Measurements from ENCODE around the gene PSMD9.

PSMD9 gene

GRCh38 chr12:121932914-121933521, 44.4 kb downstream of the PSMD9 start:
- Histone ChIP-seq H2BK12ac (ENCODE audit: low read length) (no peak overlapping the region), H3K9ac (ENCODE audit: low read length) (no peak overlapping the region), H4K8ac (ENCODE audit: low read depth, low read length) (no peak overlapping the region), H2BK5ac (ENCODE audit: low read depth, low read length, poor library complexity) (no peak overlapping the region), H3K4me1 (ENCODE audit: control insufficient read depth in 1 of 2, insufficient read depth in 2 of 2, low read length in 2 of 2) (peaks cover 6 to 12% of the 10 kb centered on the region in 2 experiments), H3K36me3 (ENCODE audit: control insufficient read depth in 1 of 2, insufficient read depth in 2 of 2, low read length in 2 of 2) (peaks cover 0 to 4% of the 10 kb centered on the region in 2 experiments), H2AFZ (ENCODE audit: insufficient read depth, low read length, poor library complexity) (no peak overlapping the region), H3K4me3 (ENCODE audit: low read depth, low read length) (no peak overlapping the region), H3K4ac (ENCODE audit: low read depth, low read length) (no peak overlapping the region), H3K27ac (ENCODE audit: low read depth, low read length) (no peak overlapping the region), H4K91ac (ENCODE audit: low read depth, low read length) (no peak overlapping the region), H3K4me2 (ENCODE audit: low read length) (no peak overlapping the region), H3K79me2 (ENCODE audit: control insufficient read depth, insufficient read depth, low read length, poor library complexity) (no peaks in the 10 kb centered on the region), H3K14ac (ENCODE audit: low read length) (no peak overlapping the region), H3K27me3 (ENCODE audit: insufficient read depth, low read length) (no peaks in the 10 kb centered on the region), H2BK120ac (ENCODE audit: insufficient read depth, low read length, poor library complexity) (no peak overlapping the region), H3K79me1 (ENCODE audit: low read length) (no peaks in the 10 kb centered on the region), H3K9me3 (ENCODE audit: insufficient read depth, low read depth, low read length) (peaks cover 4% of the 10 kb centered on the region), H4K12ac (ENCODE audit: low read depth, low read length) (no peak overlapping the region), H3K23ac (ENCODE audit: low read length) (no peak overlapping the region), H2AK5ac (ENCODE audit: low read length) (no peak overlapping the region), H3K18ac (ENCODE audit: low read length) (no peak overlapping the region)
- no peak for DNase-seq
- WGBS (ENCODE audit: extremely low coverage, insufficient coverage, insufficient read length) = no CpG with 5 or more reads among the region's 4 CpGs

- H2AK5ac ChIP-seq (ENCODE audit: low read length) = no peak overlapping the region
- peak in 1 of 2 donors; percentile 17 for DNase-seq
- H2BK12ac ChIP-seq (ENCODE audit: low read length) = peak overlapping the region; percentile 8
- peaks cover 4% of the 10 kb centered on the region for H3K9me3 ChIP-seq (ENCODE audit: insufficient read depth, low read depth, low read length)
- no peak overlapping the region for H3K9ac ChIP-seq (ENCODE audit: low read length)
- no peak overlapping the region for H4K8ac ChIP-seq (ENCODE audit: low read depth, low read length)
- no peak overlapping the region for H4K12ac ChIP-seq (ENCODE audit: low read depth, low read length)
- no peak overlapping the region for H3K4me3 ChIP-seq (ENCODE audit: low read depth, low read length)
- no peaks in the 10 kb centered on the region for H3K79me1 ChIP-seq (ENCODE audit: low read length)
- H2BK5ac ChIP-seq (ENCODE audit: low read depth, low read length, poor library complexity) = no peak overlapping the region
- no CpG with 5 or more reads among the region's 17 CpGs for WGBS (ENCODE audit: extremely low coverage, insufficient coverage, insufficient read length)
- H3K4me1 ChIP-seq (ENCODE audit: control insufficient read depth in 1 of 2, insufficient read depth in 2 of 2, low read length in 2 of 2) = peaks cover 6 to 12% of the 10 kb centered on the region in 2 experiments
- H2BK120ac ChIP-seq (ENCODE audit: insufficient read depth, low read length, poor library complexity) = no peak overlapping the region
- H3K4me2 ChIP-seq (ENCODE audit: low read length) = no peak overlapping the region
- H3K4ac ChIP-seq (ENCODE audit: low read depth, low read length) = no peak overlapping the region
- H3K14ac ChIP-seq (ENCODE audit: low read length) = no peak overlapping the region
- no peak overlapping the region for H2AFZ ChIP-seq (ENCODE audit: insufficient read depth, low read length, poor library complexity)
- H3K23ac ChIP-seq (ENCODE audit: low read length) = no peak overlapping the region
- H3K36me3 ChIP-seq (ENCODE audit: control insufficient read depth in 1 of 2, insufficient read depth in 2 of 2, low read length in 2 of 2) = peaks cover 0 to 4% of the 10 kb centered on the region in 2 experiments
- no peak overlapping the region for H3K18ac ChIP-seq (ENCODE audit: low read length)
- no peak overlapping the region for H4K91ac ChIP-seq (ENCODE audit: low read depth, low read length)
- H3K79me2 ChIP-seq (ENCODE audit: control insufficient read depth, insufficient read depth, low read length, poor library complexity) = no peaks in the 10 kb centered on the region
- no peaks in the 10 kb centered on the region for H3K27me3 ChIP-seq (ENCODE audit: insufficient read depth, low read length)
- H3K27ac ChIP-seq (ENCODE audit: low read depth, low read length) = no peak overlapping the region
These were observed 45.1 kb downstream of the PSMD9 start for GRCh38 chr12:121933522-121934308.

- H3K79me1 ChIP-seq (ENCODE audit: low read length) = no peaks in the 10 kb centered on the region
- peak; percentile 26 to 75 for DNase-seq
- H3K79me2 ChIP-seq (ENCODE audit: control insufficient read depth, insufficient read depth, low read length, poor library complexity) = no peaks in the 10 kb centered on the region
- H3K18ac ChIP-seq (ENCODE audit: low read length) = no peak overlapping the region
- H2AK5ac ChIP-seq (ENCODE audit: low read length) = no peak overlapping the region
- no peak overlapping the region for H2AFZ ChIP-seq (ENCODE audit: insufficient read depth, low read length, poor library complexity)
- H2BK5ac ChIP-seq (ENCODE audit: low read depth, low read length, poor library complexity) = no peak overlapping the region
- H3K4ac ChIP-seq (ENCODE audit: low read depth, low read length) = no peak overlapping the region
- H3K27me3 ChIP-seq (ENCODE audit: insufficient read depth, low read length) = no peaks in the 10 kb centered on the region
- H4K12ac ChIP-seq (ENCODE audit: low read depth, low read length) = no peak overlapping the region
- H3K4me3 ChIP-seq (ENCODE audit: low read depth, low read length) = no peak overlapping the region
- H3K14ac ChIP-seq (ENCODE audit: low read length) = no peak overlapping the region
- H3K23ac ChIP-seq (ENCODE audit: low read length) = no peak overlapping the region
- peaks cover 0 to 4% of the 10 kb centered on the region in 2 experiments for H3K36me3 ChIP-seq (ENCODE audit: control insufficient read depth in 1 of 2, insufficient read depth in 2 of 2, low read length in 2 of 2)
- H3K9me3 ChIP-seq (ENCODE audit: insufficient read depth, low read depth, low read length) = peaks cover 4% of the 10 kb centered on the region
- no CpG with 5 or more reads among the region's 2 CpGs for WGBS (ENCODE audit: extremely low coverage, insufficient coverage, insufficient read length)
- H3K27ac ChIP-seq (ENCODE audit: low read depth, low read length) = no peak overlapping the region
- H4K8ac ChIP-seq (ENCODE audit: low read depth, low read length) = no peak overlapping the region
- no peak overlapping the region for H2BK12ac ChIP-seq (ENCODE audit: low read length)
- H2BK120ac ChIP-seq (ENCODE audit: insufficient read depth, low read length, poor library complexity) = no peak overlapping the region
- no peak overlapping the region for H3K4me2 ChIP-seq (ENCODE audit: low read length)
- no peak overlapping the region for H4K91ac ChIP-seq (ENCODE audit: low read depth, low read length)
- peaks cover 6 to 12% of the 10 kb centered on the region in 2 experiments for H3K4me1 ChIP-seq (ENCODE audit: control insufficient read depth in 1 of 2, insufficient read depth in 2 of 2, low read length in 2 of 2)
- no peak overlapping the region for H3K9ac ChIP-seq (ENCODE audit: low read length)
These were observed 45.7 kb downstream of the PSMD9 start for GRCh38 chr12:121934309-121934664.

- Histone ChIP-seq H3K79me2 (ENCODE audit: control insufficient read depth, insufficient read depth, low read length, poor library complexity) (no peaks in the 10 kb centered on the region), H2BK12ac (ENCODE audit: low read length) (no peak overlapping the region), H2AFZ (ENCODE audit: insufficient read depth, low read length, poor library complexity) (no peak overlapping the region), H3K18ac (ENCODE audit: low read length) (no peak overlapping the region), H3K9me3 (ENCODE audit: insufficient read depth, low read depth, low read length) (peaks cover 4% of the 10 kb centered on the region), H3K4me1 (ENCODE audit: control insufficient read depth in 1 of 2, insufficient read depth in 2 of 2, low read length in 2 of 2) (peaks cover 6 to 10% of the 10 kb centered on the region in 2 experiments), H3K4me3 (ENCODE audit: low read depth, low read length) (no peak overlapping the region), H3K4me2 (ENCODE audit: low read length) (no peak overlapping the region), H2BK120ac (ENCODE audit: insufficient read depth, low read length, poor library complexity) (no peak overlapping the region), H3K23ac (ENCODE audit: low read length) (no peak overlapping the region), H3K36me3 (ENCODE audit: control insufficient read depth in 1 of 2, insufficient read depth in 2 of 2, low read length in 2 of 2) (peaks cover 0 to 4% of the 10 kb centered on the region in 2 experiments), H3K4ac (ENCODE audit: low read depth, low read length) (no peak overlapping the region), H2BK5ac (ENCODE audit: low read depth, low read length, poor library complexity) (no peak overlapping the region), H3K79me1 (ENCODE audit: low read length) (no peaks in the 10 kb centered on the region), H2AK5ac (ENCODE audit: low read length) (no peak overlapping the region), H4K91ac (ENCODE audit: low read depth, low read length) (no peak overlapping the region), H3K27me3 (ENCODE audit: insufficient read depth, low read length) (no peaks in the 10 kb centered on the region), H4K8ac (ENCODE audit: low read depth, low read length) (no peak overlapping the region), H3K14ac (ENCODE audit: low read length) (no peak overlapping the region), H3K9ac (ENCODE audit: low read length) (no peak overlapping the region), H3K27ac (ENCODE audit: low read depth, low read length) (no peak overlapping the region), H4K12ac (ENCODE audit: low read depth, low read length) (no peak overlapping the region)
- WGBS (ENCODE audit: extremely low coverage, insufficient coverage, insufficient read length) = no CpG with 5 or more reads among the region's 7 CpGs
- DNase-seq = no peak
These were observed 49.1 kb downstream of the PSMD9 start for GRCh38 chr12:121937654-121938053.
